GM12801 (cell line): ENCODE measurements around the gene SNTG2.

Experiments
- TF ChIP-seq, protein P1 (sequence below): IDR thresholded peaks from one replicate; pipeline ENCODE4 v1.5.1; 2011; ENCODE audit warnings: control low read depth; ENCODE audit not compliant: insufficient read length; ENCODE audit errors: extremely low read depth

The SNTG2 gene

GRCh38 chr2:1088192-1088860, 137.7 kb downstream of the SNTG2 start:
- TF ChIP-seq, protein P1, sequence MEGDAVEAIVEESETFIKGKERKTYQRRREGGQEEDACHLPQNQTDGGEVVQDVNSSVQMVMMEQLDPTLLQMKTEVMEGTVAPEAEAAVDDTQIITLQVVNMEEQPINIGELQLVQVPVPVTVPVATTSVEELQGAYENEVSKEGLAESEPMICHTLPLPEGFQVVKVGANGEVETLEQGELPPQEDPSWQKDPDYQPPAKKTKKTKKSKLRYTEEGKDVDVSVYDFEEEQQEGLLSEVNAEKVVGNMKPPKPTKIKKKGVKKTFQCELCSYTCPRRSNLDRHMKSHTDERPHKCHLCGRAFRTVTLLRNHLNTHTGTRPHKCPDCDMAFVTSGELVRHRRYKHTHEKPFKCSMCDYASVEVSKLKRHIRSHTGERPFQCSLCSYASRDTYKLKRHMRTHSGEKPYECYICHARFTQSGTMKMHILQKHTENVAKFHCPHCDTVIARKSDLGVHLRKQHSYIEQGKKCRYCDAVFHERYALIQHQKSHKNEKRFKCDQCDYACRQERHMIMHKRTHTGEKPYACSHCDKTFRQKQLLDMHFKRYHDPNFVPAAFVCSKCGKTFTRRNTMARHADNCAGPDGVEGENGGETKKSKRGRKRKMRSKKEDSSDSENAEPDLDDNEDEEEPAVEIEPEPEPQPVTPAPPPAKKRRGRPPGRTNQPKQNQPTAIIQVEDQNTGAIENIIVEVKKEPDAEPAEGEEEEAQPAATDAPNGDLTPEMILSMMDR = no peak

DNA sequence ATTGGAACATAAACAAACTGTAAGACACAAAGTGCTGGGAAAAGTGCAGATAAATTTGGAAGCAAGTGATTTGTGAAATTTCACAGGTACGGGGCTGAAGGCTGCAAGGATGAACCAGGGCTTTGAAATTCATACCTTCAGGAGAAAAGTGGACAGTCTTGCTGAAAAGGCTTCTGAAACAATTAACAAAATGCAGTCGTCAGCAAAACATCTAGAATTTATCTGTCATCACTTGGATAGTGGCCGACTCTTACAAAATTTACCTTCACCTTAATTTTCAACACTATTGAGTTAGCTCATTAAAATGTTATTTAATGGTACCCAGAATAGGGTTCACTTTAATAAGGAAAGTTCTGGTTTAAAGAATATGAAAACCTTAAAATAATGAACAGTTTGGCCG, 138.3 kb downstream of the SNTG2 start:
- TF ChIP-seq, protein P1 = no peak

- TF ChIP-seq, protein P1 = no peak
Measured at GRCh38 chr2:1091895-1092585, 141.4 kb downstream of the SNTG2 start.

- TF ChIP-seq, protein P1 = no peak
Measured at GRCh38 chr2:1097101-1097500, 146.5 kb downstream of the SNTG2 start.

DNA sequence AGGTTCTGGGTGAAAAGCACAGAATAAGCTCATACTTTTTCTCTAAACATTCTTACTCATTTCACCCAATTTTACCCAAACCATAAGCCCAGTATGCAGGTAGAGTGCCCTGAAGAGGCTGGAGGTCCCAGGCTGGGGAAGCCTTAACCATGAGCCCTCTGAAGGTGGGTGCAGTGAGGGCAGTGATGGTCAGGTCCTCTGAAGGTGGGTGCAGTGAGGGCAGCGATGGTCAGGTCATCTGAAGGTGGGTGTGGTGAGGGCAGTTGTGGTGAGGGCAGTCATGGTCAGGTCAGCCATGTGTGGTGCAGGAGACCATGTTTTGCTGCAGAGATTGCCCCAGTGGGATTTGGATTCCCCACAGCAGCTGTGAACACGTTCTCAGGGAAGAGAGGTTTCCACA, 148.8 kb downstream of the SNTG2 start:
- TF ChIP-seq, protein P1 = no peak

GRCh38 chr2:1101011-1101782, 150.5 kb downstream of the SNTG2 start:
- TF ChIP-seq, protein P1 = no peak

DNA sequence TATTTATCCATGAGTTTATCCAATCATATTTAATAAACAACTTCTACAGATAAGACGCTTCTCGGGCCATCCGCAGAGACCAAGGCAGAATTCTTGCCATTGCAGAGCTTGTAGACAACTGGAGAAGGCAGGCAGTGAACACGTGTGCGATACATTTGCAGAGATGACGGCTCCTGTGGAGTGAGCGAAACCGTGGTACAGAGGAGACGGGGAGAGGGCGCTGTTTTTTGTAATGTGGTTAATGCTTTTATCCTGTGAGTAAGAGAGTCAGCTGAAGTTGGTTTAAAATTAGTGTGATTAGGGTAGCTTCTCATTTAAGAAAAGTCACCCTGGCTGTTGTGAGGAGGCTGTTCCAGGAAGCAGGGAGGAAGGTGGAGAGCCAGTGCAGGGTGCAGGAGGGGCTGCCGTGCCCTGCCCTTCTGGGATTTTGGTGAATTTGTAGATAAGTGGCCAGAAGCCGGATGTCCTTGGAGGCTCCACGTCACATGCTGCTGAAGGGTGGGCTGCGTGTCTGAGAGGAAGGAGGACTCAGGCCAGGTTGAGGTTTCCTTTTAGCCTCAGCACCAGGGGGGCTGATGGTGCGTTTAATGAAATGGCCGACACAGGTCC, 151.4 kb downstream of the SNTG2 start:
- TF ChIP-seq, protein P1 = no peak
